HG02678 (cell line): Measurements from ENCODE around the gene CIDEC.

Experiments
- ATAC-seq: cut with Tn5 transposase; IDR thresholded peaks from one replicate; pipeline ENCODE4 v1.9.1; 2021; ENCODE audit warnings: mild to moderate bottlenecking, moderate library complexity; ENCODE audit not compliant: unreplicated experiment

CIDEC gene, protein sequence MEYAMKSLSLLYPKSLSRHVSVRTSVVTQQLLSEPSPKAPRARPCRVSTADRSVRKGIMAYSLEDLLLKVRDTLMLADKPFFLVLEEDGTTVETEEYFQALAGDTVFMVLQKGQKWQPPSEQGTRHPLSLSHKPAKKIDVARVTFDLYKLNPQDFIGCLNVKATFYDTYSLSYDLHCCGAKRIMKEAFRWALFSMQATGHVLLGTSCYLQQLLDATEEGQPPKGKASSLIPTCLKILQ

DNA sequence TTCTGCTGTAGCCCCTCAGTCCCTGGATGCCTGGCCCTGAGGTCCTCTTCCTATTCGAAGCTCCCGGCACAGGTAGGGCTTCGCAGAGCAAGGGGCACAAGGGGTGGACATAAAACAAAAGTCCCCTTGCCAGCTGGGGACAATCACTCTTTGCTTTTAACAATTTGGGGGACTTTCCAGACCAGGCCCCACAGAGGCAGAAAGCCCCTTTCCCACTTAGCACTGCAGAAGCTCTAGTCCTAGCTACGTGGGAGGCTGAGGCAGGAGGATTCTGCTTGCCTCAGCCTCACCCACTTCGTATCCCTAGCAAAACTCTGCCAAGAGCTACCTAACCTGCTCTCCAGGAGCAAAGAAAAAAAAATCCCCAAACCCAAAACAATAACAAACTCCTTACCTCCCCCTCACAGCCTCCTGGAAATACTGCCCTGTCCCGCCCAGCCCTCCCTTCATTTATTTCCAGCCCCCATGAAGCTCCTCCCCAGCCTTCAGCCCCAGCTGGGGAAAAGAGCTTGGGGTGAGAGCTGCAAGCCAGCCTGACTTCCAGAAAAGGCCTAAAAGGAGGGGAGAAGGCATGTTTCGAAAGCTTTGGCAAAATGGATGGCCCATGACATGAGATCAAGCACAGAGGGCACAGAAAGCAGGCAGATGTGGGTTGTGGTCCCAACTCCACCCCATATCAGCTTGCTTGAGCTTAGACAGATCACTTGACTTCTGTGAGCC, at the start of gene CIDEC:
Gene CIDEC, minus strand, starts transcription at position 424 of the 720 bp plus-strand sequence. CDS start 1,767 bp downstream, outside the sequence.
- ATAC-seq: no peak

GRCh38 chr3:9928158-9928557, 48.1 kb upstream of the CIDEC start:
- ATAC-seq: no peak

DNA sequence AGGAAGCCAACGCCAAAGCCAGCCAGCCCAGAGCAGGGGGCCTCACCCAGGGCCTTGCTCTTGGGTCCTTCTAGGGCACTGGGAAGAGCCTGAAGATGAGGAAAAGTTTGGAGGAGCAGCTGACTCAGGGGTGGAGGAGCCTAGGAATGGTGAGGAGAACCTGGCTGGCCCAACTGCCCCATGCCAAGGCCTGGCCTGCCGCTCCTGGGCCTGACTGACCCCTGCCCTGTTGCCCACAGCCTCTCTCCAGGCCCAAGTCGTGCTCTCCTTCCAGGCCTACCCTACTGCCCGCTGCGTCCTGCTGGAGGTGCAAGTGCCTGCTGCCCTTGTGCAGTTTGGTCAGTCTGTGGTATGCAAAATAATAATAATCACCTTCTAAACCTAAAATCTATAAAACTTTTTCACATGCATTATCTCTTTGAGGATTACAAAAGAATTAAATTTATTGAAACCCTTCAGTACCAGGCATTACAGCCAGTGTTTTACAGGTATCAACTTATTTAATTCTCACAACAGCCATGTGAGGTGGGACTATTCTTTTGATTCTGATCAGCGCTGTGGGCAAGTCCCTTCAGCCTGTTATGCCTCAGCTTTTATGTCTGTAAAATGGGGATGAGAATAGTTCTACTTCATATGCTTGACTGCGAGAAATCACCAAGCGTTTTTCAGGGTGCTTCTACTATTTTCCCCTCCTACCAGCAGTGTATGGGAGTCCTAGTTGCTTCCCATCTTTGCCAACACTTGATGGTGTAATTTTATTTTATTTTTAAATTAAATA, 38.4 kb upstream of the CIDEC start:
- ATAC-seq: no peak

GRCh38 chr3:9917820-9918219, 37.8 kb upstream of the CIDEC start:
- no peak for ATAC-seq

GRCh38 chr3:9916734-9917680, 37.0 kb upstream of the CIDEC start, which contains the start of gene IL17RC:
IL17RC (plus strand) TSS chr3:9917098; CDS start chr3:9917316, 218 bp downstream.
- ATAC-seq: no peak

- no peak for ATAC-seq
These were observed 36.3 kb upstream of the CIDEC start for GRCh38 chr3:9916346-9916733.

DNA sequence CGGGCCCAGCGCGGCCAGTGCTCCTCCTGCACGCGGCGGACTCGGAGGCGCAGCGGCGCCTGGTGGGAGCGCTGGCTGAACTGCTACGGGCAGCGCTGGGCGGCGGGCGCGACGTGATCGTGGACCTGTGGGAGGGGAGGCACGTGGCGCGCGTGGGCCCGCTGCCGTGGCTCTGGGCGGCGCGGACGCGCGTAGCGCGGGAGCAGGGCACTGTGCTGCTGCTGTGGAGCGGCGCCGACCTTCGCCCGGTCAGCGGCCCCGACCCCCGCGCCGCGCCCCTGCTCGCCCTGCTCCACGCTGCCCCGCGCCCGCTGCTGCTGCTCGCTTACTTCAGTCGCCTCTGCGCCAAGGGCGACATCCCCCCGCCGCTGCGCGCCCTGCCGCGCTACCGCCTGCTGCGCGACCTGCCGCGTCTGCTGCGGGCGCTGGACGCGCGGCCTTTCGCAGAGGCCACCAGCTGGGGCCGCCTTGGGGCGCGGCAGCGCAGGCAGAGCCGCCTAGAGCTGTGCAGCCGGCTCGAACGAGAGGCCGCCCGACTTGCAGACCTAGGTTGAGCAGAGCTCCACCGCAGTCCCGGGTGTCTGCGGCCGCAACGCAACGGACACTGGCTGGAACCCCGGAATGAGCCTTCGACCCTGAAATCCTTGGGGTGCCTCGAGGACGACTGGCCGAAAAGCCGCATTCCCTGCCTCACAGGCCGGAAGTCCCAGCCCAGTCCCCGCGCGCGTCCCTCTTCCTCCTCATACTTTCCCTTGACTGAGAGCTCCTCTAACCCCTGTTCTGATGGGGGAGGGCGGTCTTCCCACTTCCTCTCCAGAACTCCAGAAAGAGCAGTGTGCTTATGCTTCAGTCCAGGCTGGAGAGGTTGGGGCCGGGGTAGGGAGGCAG, 35.4 kb upstream of the CIDEC start:
- ATAC-seq: peak; percentile 44

DNA sequence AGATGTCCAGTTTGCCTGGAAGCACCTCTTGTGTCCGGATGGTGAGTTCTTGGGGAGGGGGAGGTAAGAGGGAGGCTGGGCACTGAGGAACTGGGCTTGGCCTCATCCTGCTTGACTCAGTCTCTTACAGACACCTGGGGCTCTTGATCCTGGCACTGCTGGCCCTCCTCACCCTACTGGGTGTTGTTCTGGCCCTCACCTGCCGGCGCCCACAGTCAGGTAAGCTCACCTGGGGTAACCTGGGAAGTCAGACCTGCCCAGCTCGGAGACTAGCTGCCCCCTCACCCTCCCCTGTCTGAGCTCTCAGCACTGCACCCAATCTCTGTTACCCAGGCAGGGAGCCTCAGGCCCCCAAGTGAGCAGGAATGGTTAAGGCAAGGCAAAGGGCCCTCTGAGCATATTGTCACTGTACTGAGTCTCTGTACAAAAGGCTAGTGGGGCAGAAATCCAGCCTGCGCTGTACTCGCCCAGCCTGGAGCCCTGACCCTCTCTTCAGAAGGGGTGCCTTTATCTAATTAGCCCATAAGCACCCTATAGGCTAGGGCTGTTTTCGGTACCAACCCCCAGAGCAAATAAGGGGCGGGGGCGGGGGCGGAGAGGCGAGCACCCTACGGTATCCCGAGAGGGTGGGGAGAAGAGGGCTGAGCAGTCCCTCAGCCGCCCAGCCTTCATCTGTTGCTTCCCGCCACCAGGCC, 34.7 kb upstream of the CIDEC start:
- ATAC-seq: peak; percentile 32

- no peak for ATAC-seq
These were observed 34.0 kb upstream of the CIDEC start for GRCh38 chr3:9914011-9914410.

DNA sequence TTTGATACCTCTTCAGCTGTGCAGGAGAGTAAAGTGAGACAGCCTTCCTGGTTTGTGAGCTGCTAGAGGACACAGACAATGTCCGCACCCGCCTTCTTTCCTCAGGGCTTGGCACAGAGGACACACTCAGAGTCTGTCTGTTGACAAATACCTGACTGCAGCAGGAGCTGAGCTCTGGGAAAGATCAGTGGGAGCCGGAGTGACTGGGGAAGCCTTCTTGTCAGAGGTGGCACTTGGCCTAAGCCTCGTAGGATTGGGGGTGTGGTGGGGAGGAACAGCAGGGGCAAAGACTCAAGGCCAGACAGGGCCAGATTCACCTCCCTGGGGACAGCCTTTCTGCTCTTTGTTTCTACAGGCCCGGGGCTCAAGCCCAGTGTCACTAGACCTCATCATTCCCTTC, 33.5 kb upstream of the CIDEC start:
- ATAC-seq: no peak

- no peak for ATAC-seq
These were observed 32.4 kb upstream of the CIDEC start for GRCh38 chr3:9912294-9912935.

DNA sequence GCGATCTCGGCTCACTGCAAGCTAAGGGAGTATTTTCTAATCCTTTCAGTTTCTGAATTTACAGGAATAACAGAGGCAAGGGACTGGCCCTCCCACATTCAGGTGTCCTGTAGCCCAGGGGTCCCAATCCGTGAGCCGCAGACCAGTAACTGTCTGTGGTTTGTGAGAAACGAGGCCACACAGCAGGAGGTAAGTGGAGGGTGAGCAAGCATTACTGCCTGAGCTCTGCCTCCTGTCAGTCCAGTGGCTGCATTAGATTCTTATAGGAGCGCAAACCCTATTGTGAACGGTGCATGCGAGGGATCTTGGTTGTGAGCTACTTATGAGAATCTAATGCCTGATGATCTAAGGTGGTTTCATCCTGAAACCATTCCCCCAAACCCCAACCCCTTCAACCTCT, 31.8 kb upstream of the CIDEC start:
- no peak for ATAC-seq

GRCh38 chr3:9909221-9910013, 29.4 kb upstream of the CIDEC start:
- ATAC-seq: no peak

GRCh38 chr3:9908286-9908685, 28.2 kb upstream of the CIDEC start:
- no peak for ATAC-seq

GRCh38 chr3:9906480-9906879, 26.4 kb upstream of the CIDEC start:
- no peak for ATAC-seq

GRCh38 chr3:9903904-9904303, 23.9 kb upstream of the CIDEC start:
- no peak for ATAC-seq

- no peak for ATAC-seq
These were observed 23.2 kb upstream of the CIDEC start for GRCh38 chr3:9903238-9903624.
